Prostate gland (tissue), 2 donors: Measurements from ENCODE around the gene RAB3IL1.

Source experiments
- POLR2A ChIP-seq: fragments of 450-650 bp; IDR thresholded peaks from one replicate; pipeline ENCODE4 v1.6.1; 2016; ENCODE audit warnings: antibody characterized with exemption, mild to moderate bottlenecking
- POLR2AphosphoS5 ChIP-seq: sonication (generic); formaldehyde crosslinking; IDR thresholded peaks from one replicate; pipeline ENCODE4 v1.6.1; 2017; ENCODE audit warnings: antibody characterized with exemption
- TF ChIP-seq, protein P1 (sequence below), 4 experiments: fragments of 200-600 bp in 2 of 4; fragments of 450-650 bp in 2 of 4; sonication (generic) in 2 of 4; IDR thresholded peaks; 1 replicate in 3 of 4; 2 replicates in 1 of 4; pipeline ENCODE4 v1.5.1; 2016 to 2019; ENCODE audit warnings: antibody characterized with exemption in 4 of 4, mild to moderate bottlenecking in 2 of 4, moderate library complexity in 2 of 4

DNA sequence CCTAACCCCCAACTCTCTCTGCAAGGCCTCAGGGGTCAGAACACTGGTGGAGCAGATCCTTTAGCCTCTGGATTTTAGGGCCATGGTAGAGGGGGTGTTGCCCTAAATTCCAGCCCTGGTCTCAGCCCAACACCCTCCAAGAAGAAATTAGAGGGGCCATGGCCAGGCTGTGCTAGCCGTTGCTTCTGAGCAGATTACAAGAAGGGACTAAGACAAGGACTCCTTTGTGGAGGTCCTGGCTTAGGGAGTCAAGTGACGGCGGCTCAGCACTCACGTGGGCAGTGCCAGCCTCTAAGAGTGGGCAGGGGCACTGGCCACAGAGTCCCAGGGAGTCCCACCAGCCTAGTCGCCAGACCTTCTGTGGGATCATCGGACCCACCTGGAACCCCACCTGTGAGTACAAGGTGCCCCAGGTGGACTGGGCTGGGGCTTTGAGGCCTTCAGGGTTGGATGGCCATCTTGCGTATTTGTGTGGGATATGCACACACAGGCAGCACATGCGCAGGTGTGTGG is 32.7 kb upstream of the RAB3IL1 start, which contains the start of gene BEST1:
- TF ChIP-seq, protein P1, sequence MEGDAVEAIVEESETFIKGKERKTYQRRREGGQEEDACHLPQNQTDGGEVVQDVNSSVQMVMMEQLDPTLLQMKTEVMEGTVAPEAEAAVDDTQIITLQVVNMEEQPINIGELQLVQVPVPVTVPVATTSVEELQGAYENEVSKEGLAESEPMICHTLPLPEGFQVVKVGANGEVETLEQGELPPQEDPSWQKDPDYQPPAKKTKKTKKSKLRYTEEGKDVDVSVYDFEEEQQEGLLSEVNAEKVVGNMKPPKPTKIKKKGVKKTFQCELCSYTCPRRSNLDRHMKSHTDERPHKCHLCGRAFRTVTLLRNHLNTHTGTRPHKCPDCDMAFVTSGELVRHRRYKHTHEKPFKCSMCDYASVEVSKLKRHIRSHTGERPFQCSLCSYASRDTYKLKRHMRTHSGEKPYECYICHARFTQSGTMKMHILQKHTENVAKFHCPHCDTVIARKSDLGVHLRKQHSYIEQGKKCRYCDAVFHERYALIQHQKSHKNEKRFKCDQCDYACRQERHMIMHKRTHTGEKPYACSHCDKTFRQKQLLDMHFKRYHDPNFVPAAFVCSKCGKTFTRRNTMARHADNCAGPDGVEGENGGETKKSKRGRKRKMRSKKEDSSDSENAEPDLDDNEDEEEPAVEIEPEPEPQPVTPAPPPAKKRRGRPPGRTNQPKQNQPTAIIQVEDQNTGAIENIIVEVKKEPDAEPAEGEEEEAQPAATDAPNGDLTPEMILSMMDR (IDR thresholded peaks at IDR 0.05): no peak
- no peak for TF ChIP-seq POLR2A
- TF ChIP-seq POLR2AphosphoS5: no peak
